GM18505 (cell line): ENCODE data around the gene CLDN34.

ENCODE experiments used
- ATAC-seq: cut with Tn5 transposase; IDR thresholded peaks from one replicate; pipeline ENCODE4 v1.9.1; 2021; ENCODE audit not compliant: unreplicated experiment
- POLR2A ChIP-seq: IDR thresholded peaks from 4 replicates; pipeline ENCODE4 v1.6.1; 2011; ENCODE audit warnings: borderline replicate concordance; ENCODE audit not compliant: insufficient read depth, insufficient read length; ENCODE audit errors: extremely low read depth

The CLDN34 gene, protein sequence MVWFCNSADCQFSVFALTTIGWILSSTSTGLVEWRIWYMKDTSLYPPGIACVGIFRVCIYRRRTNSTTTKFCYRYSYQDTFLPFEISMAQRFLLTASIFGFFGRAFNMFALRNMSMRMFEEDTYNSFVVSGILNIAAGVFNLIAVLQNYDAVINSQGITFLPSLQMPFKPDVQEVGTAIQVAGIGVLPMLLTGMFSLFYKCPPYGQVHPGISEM

DNA sequence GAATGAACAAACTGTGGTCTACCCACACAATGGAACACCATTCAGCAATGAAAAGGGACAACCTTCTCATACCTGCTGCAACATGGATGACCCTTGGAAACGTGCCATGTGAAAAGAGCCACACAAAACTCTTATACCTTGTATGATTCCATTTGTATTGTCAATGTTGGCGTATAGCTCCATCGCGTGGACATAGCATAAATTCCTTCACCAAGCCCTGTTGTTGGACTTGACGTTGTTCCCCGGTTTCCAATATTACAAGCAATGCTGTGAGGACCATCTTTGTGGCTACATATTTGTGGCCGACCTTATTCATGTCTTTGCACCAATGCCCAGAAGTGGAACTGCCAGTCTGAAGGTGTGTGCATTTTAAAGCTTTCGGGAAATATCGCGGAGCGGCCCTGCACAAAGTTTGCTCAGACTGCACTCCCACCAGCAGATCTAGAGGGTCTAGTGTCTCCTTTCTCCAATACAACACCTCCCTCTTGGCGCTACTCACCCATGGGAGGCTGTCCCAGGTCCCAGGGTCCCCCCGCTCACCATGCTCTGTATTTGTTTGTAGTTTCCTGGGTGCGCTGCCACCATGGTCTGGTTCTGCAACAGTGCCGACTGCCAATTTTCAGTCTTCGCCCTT is at the start of gene CLDN34:
Gene CLDN34 (plus strand): TSS at position 584 of the 634 bp plus-strand sequence. CDS start 0 bp downstream, at position 584.
- TF ChIP-seq POLR2A: no peak
- no peak for ATAC-seq

DNA sequence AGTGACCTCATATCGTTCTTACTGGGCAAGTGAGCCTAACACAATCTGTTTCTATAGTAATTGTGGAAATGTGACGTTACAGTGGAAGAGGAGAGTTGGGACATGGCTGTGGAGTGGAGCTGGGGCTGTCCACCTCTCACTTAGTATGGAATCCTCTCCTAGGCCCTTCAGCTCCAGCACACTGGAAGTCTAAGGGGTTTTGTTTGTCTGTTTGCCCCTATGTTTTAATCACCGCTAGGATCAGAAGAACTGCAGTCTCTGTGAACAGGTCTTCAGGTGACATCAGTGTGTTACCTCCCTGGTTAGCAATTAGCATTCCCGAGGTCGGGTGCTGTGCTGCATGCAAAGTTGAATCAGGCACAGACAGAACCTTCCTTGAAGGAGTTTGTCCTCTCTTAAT is 49.3 kb upstream of the CLDN34 start:
- ATAC-seq: no peak
- TF ChIP-seq POLR2A: no peak

DNA sequence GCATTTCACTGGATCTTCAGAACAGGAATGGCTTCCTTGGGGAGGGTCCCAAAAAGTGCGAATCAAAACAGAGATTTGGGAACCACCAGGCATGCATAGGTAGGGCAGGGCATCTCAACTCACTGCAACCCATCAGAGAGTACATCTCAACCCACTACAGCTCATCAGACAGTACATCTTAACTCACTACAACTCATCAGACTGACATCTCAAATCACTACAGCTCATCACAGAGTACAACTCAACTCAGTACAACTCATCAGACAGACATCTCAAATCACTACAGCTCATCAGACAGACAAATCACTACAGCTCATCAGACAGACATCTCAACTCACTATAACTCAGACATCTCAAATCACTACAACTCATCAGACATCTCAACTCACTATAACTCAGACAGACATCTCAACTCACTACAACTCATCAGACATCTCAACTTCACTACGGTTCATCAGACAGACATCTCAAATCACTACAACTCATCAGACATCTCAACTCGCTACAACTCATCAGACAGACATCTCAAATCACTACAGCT is 47.5 kb upstream of the CLDN34 start:
- no peak for TF ChIP-seq POLR2A
- ATAC-seq: no peak

DNA sequence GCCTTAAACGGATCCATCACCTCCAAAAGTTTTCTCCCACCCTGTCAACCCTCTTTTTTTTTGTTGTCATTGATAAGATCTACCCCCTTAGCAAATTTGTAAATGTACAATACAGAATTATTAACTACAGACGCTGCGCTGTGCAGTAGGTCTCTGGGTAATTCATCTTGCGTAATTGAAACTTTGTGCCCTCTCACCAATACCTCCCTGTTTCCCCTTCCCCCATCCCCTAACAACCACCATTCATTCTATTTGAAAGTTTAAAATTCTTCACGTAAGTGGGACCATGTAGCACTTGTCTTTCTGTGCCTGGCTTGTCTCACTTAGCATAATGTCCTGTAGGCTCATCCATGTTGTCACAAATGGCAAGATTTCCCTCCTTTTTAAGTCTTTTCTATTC is 45.8 kb upstream of the CLDN34 start:
- no peak for TF ChIP-seq POLR2A
- no peak for ATAC-seq

DNA sequence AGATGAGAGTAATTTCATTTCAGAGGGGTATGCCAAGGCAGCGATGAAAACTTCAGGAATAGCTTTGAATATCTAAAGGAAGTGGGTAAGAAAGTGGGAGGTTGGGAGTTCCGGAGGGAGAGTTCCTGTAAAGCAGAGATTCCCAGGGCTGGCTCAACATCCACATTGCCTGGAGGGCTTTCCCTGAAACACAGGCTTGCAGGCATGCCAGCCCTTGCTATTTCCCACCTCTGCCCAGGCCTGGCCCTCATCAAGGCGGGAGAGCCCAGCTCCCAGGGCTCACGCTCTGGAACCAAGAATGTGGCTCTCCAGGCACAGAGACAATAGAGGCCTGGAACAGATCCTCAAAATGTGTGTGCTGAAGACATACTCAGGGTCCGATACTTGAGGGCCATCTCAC is 43.8 kb upstream of the CLDN34 start:
- ATAC-seq: no peak
- no peak for TF ChIP-seq POLR2A

DNA sequence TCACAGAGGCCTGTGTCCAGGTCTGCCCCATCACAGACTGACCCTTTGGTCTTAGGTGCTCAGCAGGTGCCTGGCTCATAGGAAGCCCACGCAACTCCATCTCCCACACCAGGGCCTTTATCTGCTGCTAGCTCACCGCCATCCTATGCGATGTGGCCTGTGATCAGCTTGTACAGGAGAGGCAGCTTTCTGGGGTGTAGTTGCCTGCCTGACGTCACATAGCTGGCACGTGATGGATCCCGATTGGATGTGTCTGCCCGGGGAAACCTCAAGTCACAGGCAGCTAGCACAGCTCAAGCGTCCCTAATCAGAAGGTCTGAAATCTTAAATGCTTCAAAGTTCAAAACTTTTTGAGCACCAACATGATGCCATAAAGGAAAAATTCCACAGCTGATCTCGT is 41.2 kb upstream of the CLDN34 start:
- TF ChIP-seq POLR2A: no peak
- ATAC-seq: no peak

DNA sequence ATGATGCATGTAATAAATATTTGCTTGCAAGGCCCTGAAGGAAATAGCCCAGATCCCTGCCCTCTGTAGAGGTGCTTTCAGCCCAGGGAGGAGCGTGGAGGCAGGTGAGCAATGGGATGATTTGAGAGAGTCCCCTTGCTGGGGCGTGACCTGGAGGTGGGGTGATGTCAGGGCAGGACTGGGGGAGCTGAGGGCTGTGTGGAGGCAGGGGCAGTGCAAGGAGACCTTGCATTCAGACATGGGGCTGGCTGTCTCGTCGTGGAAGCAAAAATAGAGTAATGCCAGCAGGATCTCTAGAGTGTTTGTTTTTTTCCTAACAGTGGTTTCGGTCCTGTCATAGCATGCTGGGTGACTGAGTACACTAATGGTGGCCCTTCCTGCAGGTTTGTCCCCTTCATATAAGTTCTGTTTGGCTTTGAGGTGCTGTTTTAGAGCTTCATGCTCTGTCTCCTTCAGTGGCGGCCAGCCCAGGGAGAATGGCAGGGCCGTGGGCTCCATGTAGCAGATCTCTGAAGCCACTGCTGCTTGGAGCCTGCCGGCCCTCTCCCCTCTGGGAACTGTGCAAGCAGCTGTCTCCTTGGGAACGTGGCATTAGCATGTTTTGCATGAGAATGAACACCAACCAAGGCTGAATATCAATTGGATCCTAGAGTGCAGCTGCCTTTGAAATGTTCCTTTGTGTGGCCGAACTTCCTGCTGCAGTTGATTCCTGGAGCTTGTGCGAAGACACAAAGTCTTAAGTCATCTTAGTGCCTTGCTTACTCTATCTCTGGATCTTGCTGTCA is 39.3 kb upstream of the CLDN34 start:
- TF ChIP-seq POLR2A: no peak
- ATAC-seq: no peak

DNA sequence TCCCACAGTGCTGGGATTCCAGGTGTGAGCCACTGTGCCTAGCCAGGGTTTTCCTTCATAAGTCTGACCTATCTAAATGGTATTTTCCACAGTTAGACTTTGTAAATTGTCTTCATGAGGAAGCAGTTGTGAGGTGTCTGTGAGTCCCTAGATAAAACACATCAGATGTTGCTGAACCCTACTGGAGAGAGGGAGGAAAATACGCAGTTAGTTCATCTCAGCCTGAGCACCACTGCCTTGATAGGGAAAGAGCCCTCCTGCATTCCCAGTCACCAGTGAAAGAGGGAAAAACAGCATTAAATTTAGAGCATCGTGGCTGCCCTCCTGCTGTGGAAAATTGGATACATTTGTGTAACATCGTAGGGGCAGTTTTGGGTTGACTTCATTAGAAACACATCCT is 31.7 kb upstream of the CLDN34 start:
- no peak for TF ChIP-seq POLR2A
- no peak for ATAC-seq

DNA sequence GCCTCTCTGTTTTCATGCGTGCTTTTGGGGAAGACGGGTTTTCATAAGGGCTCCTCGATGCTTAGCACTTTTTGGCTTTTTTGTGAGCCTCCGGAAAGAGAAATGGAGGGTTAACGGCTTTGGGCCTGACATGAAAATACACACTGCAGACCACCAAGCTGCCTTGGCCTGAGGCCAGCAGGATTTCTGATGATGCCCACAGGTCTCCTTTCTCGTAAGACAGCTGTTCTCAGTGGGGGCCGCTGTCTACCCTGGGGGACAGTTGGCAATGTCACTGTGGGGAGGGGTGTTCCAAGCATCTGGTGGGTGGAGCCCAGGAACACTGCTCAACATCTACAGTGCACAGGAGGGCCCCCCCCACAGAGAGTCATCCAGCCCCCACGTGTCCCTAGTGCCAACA is 29.4 kb upstream of the CLDN34 start:
- ATAC-seq: no peak
- no peak for TF ChIP-seq POLR2A

DNA sequence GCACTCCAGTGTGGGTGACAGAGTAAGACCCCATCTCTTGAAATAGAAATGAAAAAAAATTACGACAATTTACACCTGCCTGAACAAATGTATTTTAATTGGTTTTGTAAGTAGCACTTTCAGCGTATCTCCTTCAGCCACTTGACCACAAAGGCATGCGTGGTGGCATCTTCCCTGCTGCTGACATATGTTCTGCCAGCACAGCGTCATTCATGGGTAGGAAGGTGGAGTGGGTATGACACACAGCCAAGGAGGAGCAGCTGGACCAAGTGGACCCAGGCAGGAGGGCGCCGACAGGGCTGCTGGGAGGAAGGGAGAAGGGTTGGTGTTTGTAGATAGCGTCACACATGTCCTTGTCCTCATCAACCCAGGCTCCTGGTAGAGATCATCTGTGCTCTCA is 28.6 kb upstream of the CLDN34 start:
- TF ChIP-seq POLR2A: no peak
- no peak for ATAC-seq

DNA sequence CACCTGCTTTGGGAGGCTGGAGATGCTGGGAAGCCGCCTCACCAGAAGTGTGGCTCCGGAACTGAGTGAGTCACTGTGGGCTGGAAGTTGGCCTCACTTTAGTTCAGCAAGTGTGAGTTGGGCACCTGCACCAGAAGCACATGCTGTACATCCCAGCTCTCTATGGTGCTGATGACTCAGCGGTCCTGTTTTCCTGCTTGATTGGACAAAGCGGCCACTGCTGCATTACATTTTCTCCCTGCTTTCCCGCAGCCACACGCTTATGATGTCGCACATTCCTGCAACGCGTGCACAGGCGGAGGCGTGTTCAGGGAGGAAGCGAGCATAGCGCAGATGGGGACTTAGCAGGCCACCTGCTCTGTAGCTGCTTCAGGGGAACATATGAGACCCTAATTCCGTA is 26.7 kb upstream of the CLDN34 start:
- ATAC-seq: no peak
- no peak for TF ChIP-seq POLR2A

DNA sequence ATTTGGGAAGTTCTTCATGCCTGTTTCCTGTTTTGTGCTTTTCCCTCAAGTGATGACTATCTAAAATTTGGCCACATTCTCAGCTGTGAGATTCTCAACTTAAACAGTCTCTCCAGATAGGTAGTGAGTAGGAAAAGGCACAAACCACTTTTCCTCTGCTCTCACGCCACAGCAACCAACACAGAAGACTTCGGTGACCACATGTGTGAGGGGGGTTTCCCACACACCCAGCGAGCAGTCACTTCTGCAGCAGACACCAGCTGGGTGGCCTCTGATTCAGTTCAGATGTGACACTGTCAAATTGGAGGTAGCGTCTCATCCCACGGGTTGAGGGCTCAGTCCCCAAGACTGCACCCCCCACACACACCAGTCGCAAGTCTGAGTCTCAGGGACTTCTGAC is 25.1 kb upstream of the CLDN34 start:
- no peak for TF ChIP-seq POLR2A
- ATAC-seq: peak; percentile 94

DNA sequence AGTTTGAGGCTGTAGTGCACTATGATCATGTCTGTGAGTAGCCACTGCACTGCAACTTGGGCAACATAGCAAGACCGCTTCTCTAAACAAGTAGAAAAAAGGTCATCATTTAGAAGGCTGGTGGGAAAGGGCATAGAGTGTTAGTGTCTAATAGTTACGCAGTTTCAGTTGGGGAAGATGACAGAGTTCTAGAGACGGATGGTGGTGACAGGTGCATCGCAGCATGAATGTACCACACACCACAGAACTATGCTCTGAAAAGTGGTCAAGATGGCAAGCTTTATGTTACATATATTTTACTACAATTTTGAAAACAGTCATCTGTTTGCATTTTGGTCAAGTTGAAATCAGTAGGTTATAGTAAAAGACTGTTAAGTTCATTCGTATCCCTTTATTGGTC is 23.7 kb upstream of the CLDN34 start:
- no peak for TF ChIP-seq POLR2A
- ATAC-seq: no peak
